HCT116 (cell line): ENCODE measurements around the gene EEF1A2. TPM values are rescaled to one million over a fixed set of nuclear protein-coding genes. Genes with fewer than 3 reads are reported as not detected.

Source experiments
- ATAC-seq: fragments of 200-7000 bp; cut with Tn5 transposase; 2 replicates; pipeline ENCODE4 v1.9.1; 2020; ENCODE audit warnings: mild to moderate bottlenecking, moderate library complexity
- BruUV-seq: library from RNA; stranded (reverse); fragments of 400-500 nt; replicated peaks from 2 replicates; lab custom pipeline; 2021; lab: Mats Ljungman, UMichigan
- CTCF ChIA-PET: fragments of 300-600 bp; sonication (Branson Sonifier 250); formaldehyde crosslinking; loops from one replicate; lab custom pipeline; 2021; ENCODE audit warnings: antibody characterized with exemption; lab: Charles Lee
- POLR2A ChIA-PET: fragments of 300-600, 350-600 bp; sonication (Branson Sonifier 250); formaldehyde crosslinking; loops from one replicate; lab custom pipeline; 2021; ENCODE audit warnings: antibody characterized with exemption; lab: Charles Lee
- RAD21 ChIA-PET, 2 experiments: fragments of 300-600 bp; sonication (Branson Sonifier 250); formaldehyde crosslinking; loops; one replicate each; lab custom pipeline; 2023; ENCODE audit warnings: low total read pairs in 2 of 2; ENCODE audit not compliant: uncharacterized antibody in 2 of 2, unreplicated experiment in 2 of 2, low non-redundant PET in 1 of 2; lab: Charles Lee
- DNase-seq: peaks from one replicate; pipeline ENCODE4 v3.0.0-alpha.2; 2010; ENCODE audit warnings: low read depth, low spot score
- H2AFZ ChIP-seq: fragments of 200-600 bp; shearing (Covaris generic), sonication (generic); 2 replicates; pipeline ENCODE4 v1.6.1; 2017; ENCODE audit warnings: low read depth, mixed run types, mixed read lengths, antibody characterized with exemption, low read length; ENCODE audit not compliant: poor library complexity, severe bottlenecking
- H3K27ac ChIP-seq: 2 replicates; pipeline ENCODE4 v1.5.1; 2012; ENCODE audit warnings: low read depth, low read length
- H3K27me3 ChIP-seq: fragments of 200-600 bp; sonication (generic); 2 replicates; pipeline ENCODE4 v1.6.1; 2016; ENCODE audit warnings: mixed run types, low read length, mixed read lengths; ENCODE audit not compliant: insufficient read depth
- H3K36me3 ChIP-seq, 2 experiments: fragments of 200-500 bp in 1 of 2; fragments of 200-600 bp in 1 of 2; sonication (Bioruptor generic) in 1 of 2; sonication (generic) in 1 of 2; 2 replicates each; pipeline versions ENCODE4 v1.5.1 to v1.6.1; 2014 to 2016; ENCODE audit warnings: low read length in 2 of 2, inconsistent platforms in 1 of 2, mixed read lengths in 1 of 2, mixed run types in 1 of 2; ENCODE audit not compliant: insufficient read depth in 2 of 2, control insufficient read depth in 1 of 2
- H3K4me1 ChIP-seq, 2 experiments: fragments of 200-600 bp in 1 of 2; sonication (generic) in 1 of 2; 2 replicates each; pipeline versions ENCODE4 v1.5.1 to v1.6.1; 2012 to 2017; ENCODE audit warnings: low read length in 2 of 2, inconsistent platforms in 1 of 2, mild to moderate bottlenecking in 1 of 2, mixed read lengths in 1 of 2, mixed run types in 1 of 2, moderate library complexity in 1 of 2; ENCODE audit not compliant: insufficient read depth in 2 of 2, control insufficient read depth in 1 of 2
- H3K4me2 ChIP-seq: fragments of 200-600 bp; sonication (generic); 2 replicates; pipeline ENCODE4 v1.6.1; 2017; ENCODE audit warnings: mixed run types, low read length, mixed read lengths
- H3K4me3 ChIP-seq, 2 experiments: fragments of 200-600 bp in 1 of 2; sonication (generic) in 1 of 2; replicated peaks in 1 of 2; 2 replicates each; pipeline ENCODE4 v1.5.1; 2011 to 2016; ENCODE audit warnings: low read length in 2 of 2, control low read depth in 1 of 2, low read depth in 1 of 2, mild to moderate bottlenecking in 1 of 2, mixed read lengths in 1 of 2, mixed run types in 1 of 2
- H3K79me2 ChIP-seq: fragments of 200-600 bp; sonication (generic); 2 replicates; pipeline ENCODE4 v1.6.1; 2017; ENCODE audit warnings: mild to moderate bottlenecking, mixed run types, low read length, moderate library complexity, mixed read lengths; ENCODE audit not compliant: insufficient read depth
- H3K9ac ChIP-seq: fragments of 200-600 bp; sonication (generic); 2 replicates; pipeline ENCODE4 v1.6.1; 2016; ENCODE audit warnings: low read length, mixed read lengths
- H3K9me2 ChIP-seq: fragments of 200-600 bp; sonication (generic), shearing (Covaris generic); 2 replicates; pipeline ENCODE4 v1.6.1; 2017; ENCODE audit warnings: mixed run types, mild to moderate bottlenecking, moderate library complexity; ENCODE audit not compliant: insufficient read depth
- H3K9me3 ChIP-seq, 2 experiments: fragments of 200-500 bp in 1 of 2; fragments of 200-600 bp in 1 of 2; sonication (Bioruptor generic) in 1 of 2; sonication (generic) in 1 of 2; 2 replicates each; pipeline ENCODE4 v1.6.1; 2014 to 2017; ENCODE audit warnings: low read length in 2 of 2, mixed read lengths in 2 of 2, inconsistent platforms in 1 of 2, low read depth in 1 of 2, mild to moderate bottlenecking in 1 of 2, mixed run types in 1 of 2, moderate library complexity in 1 of 2; ENCODE audit not compliant: control insufficient read depth in 1 of 2, insufficient read depth in 1 of 2
- H4K20me1 ChIP-seq: fragments of 200-600 bp; sonication (generic), shearing (Covaris generic); 2 replicates; pipeline ENCODE4 v1.6.1; 2017; ENCODE audit warnings: mixed run types, mild to moderate bottlenecking, moderate library complexity; ENCODE audit not compliant: insufficient read depth
- ATF3 ChIP-seq: IDR thresholded peaks from 2 replicates; pipeline ENCODE4 v1.6.1; 2012
- CTCF ChIP-seq, 3 experiments: fragments of 200-600 bp in 1 of 3; sonication (generic) in 1 of 3; IDR thresholded peaks in 2 of 3; conservative IDR thresholded peaks in 1 of 3; 2 replicates each; pipeline ENCODE4 v1.5.1; 2012 to 2017; ENCODE audit warnings: low read depth in 2 of 3, low read length in 2 of 3, antibody characterized with exemption in 1 of 3, borderline replicate concordance in 1 of 3, control low read depth in 1 of 3, mild to moderate bottlenecking in 1 of 3, mixed read lengths in 1 of 3, mixed run types in 1 of 3, moderate library complexity in 1 of 3; ENCODE audit not compliant: insufficient read depth in 1 of 3
- EZH2phosphoT487 ChIP-seq: fragments of 200-600 bp; IDR thresholded peaks from 2 replicates; pipeline ENCODE4 v1.6.1; 2018; ENCODE audit warnings: antibody characterized with exemption, borderline replicate concordance
- FOSL1 ChIP-seq: IDR thresholded peaks from 2 replicates; pipeline ENCODE4 v1.6.1; 2012; ENCODE audit warnings: low read depth
- POLR2A ChIP-seq: IDR thresholded peaks from 2 replicates; pipeline ENCODE4 v1.7.0; 2011; ENCODE audit warnings: borderline replicate concordance; ENCODE audit not compliant: insufficient read depth, insufficient read length; ENCODE audit errors: extremely low read depth
- REST ChIP-seq: IDR thresholded peaks from 2 replicates; pipeline ENCODE4 v1.6.1; 2012; ENCODE audit warnings: low read depth
- SP1 ChIP-seq: IDR thresholded peaks from 2 replicates; pipeline ENCODE4 v1.6.1; 2012; ENCODE audit warnings: low read depth
- SRF ChIP-seq: IDR thresholded peaks from 2 replicates; pipeline ENCODE4 v1.6.1; 2012; ENCODE audit warnings: low read depth
- ZBTB33 ChIP-seq: IDR thresholded peaks from 2 replicates; pipeline ENCODE4 v1.6.1; 2011; ENCODE audit warnings: mild to moderate bottlenecking, low read length, moderate library complexity; ENCODE audit not compliant: insufficient replicate concordance; ENCODE audit errors: extremely low read depth
- intact Hi-C: fragments of 100-400 bp; cut with micrococcal nuclease; formaldehyde crosslinking; loops from 2 replicates; pipeline ENCODE4 v1.10.0; 2022
- total RNA-seq: library from RNA; stranded (reverse); gene quantifications from one replicate; pipeline ENCODE4 v1.2.1, GENCODE V29; 2021; ENCODE audit not compliant: unreplicated experiment

Gene EEF1A2
- total RNA-seq, 1 experiment from 2014 or later: 454 TPM

- intact Hi-C loops: no loop called here
- RAD21 ChIA-PET: no interaction called here
- Histone ChIP-seq H3K4me2 (peak overlapping the region; percentile 76), H3K79me2 (no peaks in the 10 kb centered on the region), H4K20me1 (no peaks in the 10 kb centered on the region), H3K4me3 (peak overlapping the region; percentile 59 to 64), H3K36me3 (no peaks in the 10 kb centered on the region), H3K9me2 (no peaks in the 10 kb centered on the region), H3K27me3 (no peaks in the 10 kb centered on the region), H3K4me1 (peaks cover 46 to 87% of the 10 kb centered on the region in 2 experiments), H3K9me3 (no peaks in the 10 kb centered on the region), H2AFZ (no peak overlapping the region), H3K9ac (peak overlapping the region; percentile 67), H3K27ac (peak overlapping the region; percentile 72)
- POLR2A ChIA-PET: interaction anchor here (1.6 kb wide), 1 partner anchor 323 kb away, joined by 8 read pairs; the partner anchor contains the start of gene TPD52L2
- no TSS peak for BruUV-seq
- DNase-seq: no peak
- no peak for TF ChIP-seq CTCF (IDR thresholded peaks at IDR 0.05 in 2 of 3, conservative IDR thresholded peaks at IDR 0.05 in 1 of 3; ENCODE audit: borderline replicate concordance in 1 of 3, insufficient read depth in 1 of 3, low read depth in 2 of 3, low read length in 2 of 3)
- TF ChIP-seq ZBTB33: no peak
- no peak for TF ChIP-seq SRF
- TF ChIP-seq POLR2A: no peak
- TF ChIP-seq EZH2phosphoT487: no peak
- no peak for TF ChIP-seq SP1
- no peak for TF ChIP-seq FOSL1
- no peak for TF ChIP-seq ATF3
- no peak for TF ChIP-seq REST
- no peak for ATAC-seq
- CTCF ChIA-PET: interaction anchor here (1.3 kb wide), 1 partner anchor 322 kb away, joined by 3 read pairs; the partner anchor contains the start of gene TPD52L2
Measured at GRCh38 chr20:63542696-63543095, 43.8 kb upstream of the EEF1A2 start.
